Adipocyte (in vitro differentiated cells): Measurements from ENCODE around the gene TSC2.

Experiments
- DNase-seq: peaks from one replicate; pipeline ENCODE4 v3.0.0-alpha.2; 2015; ENCODE audit warnings: low read depth
- H3K27me3 ChIP-seq: replicated peaks from 2 replicates; pipeline ENCODE4 v1.7.0; 2013; ENCODE audit warnings: mild to moderate bottlenecking, low read length, moderate library complexity; ENCODE audit not compliant: control insufficient read depth, insufficient read depth
- H3K36me3 ChIP-seq: 2 replicates; pipeline ENCODE4 v1.7.0; 2013; ENCODE audit warnings: low read length, mild to moderate bottlenecking, moderate library complexity; ENCODE audit not compliant: control insufficient read depth, insufficient read depth, severe bottlenecking
- H3K4me1 ChIP-seq: 2 replicates; pipeline ENCODE4 v1.7.0; 2013; ENCODE audit warnings: mild to moderate bottlenecking, low read length, moderate library complexity; ENCODE audit not compliant: control insufficient read depth, insufficient read depth
- H3K4me3 ChIP-seq: 2 replicates; pipeline ENCODE4 v1.7.0; 2013; ENCODE audit warnings: mild to moderate bottlenecking, low read length, moderate library complexity
- H3K9ac ChIP-seq: 2 replicates; pipeline ENCODE4 v1.7.0; 2013; ENCODE audit warnings: mild to moderate bottlenecking, low read length, moderate library complexity
- H3K9me3 ChIP-seq: 2 replicates; pipeline ENCODE4 v1.7.0; 2013; ENCODE audit warnings: mild to moderate bottlenecking, low read length, moderate library complexity; ENCODE audit not compliant: control insufficient read depth

TSC2 gene

DNA sequence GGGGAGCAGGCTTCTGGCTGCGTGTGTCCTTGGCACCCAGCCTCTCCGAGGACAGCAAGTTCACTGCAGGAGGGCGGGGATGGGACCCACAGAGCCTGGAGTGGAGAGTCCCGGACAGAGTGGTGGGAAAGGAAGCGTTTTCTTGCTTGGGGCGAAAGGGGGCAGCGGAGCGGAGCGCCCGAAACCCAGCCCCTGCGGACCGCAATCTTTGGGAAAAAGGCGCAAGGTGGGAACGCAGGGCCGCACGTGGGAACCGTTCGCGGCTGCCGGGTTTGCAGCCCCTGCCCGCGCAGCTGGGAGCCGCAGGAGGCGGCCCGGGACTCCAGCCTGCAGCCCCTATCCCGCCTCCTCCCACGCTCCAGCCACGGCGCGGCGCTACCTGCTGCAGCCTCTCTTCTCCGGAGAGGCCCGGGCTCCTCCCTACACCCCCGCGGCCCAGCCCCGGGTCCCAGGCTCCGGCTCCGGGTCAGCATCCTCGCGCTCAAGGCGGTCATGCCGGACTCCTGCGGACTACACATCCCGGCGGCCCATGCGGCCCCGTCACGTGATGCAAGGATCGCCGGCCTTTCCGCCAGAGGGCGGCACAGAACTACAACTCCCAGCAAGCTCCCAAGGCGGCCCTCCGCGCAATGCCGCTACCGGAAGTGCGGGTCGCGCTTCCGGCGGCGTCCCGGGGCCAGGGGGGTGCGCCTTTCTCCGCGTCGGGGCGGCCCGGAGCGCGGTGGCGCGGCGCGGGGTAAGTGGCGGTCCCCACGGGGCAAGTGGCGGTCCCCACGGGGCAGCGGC, at the start of gene TSC2, which contains the start of gene NTHL1:
TSC2 (plus strand) TSS at position 656 of the 786 bp plus-strand sequence. CDS start 631 bp downstream, outside the sequence.
NTHL1 (minus strand) TSS at position 505 of the 786 bp plus-strand sequence; CDS start at position 494, 11 bp downstream.
- peaks cover 8% of the 10 kb centered on the region for H3K4me1 ChIP-seq
- no peaks in the 10 kb centered on the region for H3K27me3 ChIP-seq
- H3K4me3 ChIP-seq = peak within 1 kb of the TSS; percentile 88
- H3K36me3 ChIP-seq = peaks cover 17% of the 10 kb centered on the region
- DNase-seq = peak; percentile 98
- peak within 1 kb of the TSS; percentile 90 for H3K9ac ChIP-seq
- H3K9me3 ChIP-seq = no peaks in the 10 kb centered on the region

DNA sequence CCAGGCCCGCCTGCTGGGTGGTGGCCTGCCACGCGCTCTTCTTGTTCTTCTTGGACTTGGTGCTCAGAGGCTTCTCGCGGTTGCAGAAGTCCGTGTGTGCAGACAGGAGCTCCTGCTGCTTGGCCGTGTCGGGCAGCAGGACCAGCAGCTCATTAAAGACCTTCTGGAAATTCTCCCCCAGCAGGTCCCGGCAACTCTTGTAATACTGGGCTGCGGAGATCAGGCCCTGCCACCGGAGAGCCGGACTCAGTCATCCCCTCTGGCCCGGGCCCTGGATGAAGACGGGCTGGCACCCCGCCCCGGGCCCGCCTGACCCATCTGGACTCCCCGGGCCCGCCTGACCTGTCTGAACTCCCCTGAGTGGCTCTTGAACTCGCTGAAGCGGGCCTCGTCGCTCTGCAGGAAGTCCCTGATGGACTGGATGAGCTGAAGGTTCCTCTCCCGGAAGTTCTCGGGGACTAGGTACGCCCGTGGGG, 49.4 kb upstream of the TSC2 start:
- Histone ChIP-seq H3K9me3 (no peaks in the 10 kb centered on the region), H3K36me3 (peaks cover 56% of the 10 kb centered on the region), H3K9ac (peak overlapping the region; percentile 5), H3K27me3 (no peaks in the 10 kb centered on the region), H3K4me1 (peaks cover 25% of the 10 kb centered on the region), H3K4me3 (no peak overlapping the region)
- no peak for DNase-seq

DNA sequence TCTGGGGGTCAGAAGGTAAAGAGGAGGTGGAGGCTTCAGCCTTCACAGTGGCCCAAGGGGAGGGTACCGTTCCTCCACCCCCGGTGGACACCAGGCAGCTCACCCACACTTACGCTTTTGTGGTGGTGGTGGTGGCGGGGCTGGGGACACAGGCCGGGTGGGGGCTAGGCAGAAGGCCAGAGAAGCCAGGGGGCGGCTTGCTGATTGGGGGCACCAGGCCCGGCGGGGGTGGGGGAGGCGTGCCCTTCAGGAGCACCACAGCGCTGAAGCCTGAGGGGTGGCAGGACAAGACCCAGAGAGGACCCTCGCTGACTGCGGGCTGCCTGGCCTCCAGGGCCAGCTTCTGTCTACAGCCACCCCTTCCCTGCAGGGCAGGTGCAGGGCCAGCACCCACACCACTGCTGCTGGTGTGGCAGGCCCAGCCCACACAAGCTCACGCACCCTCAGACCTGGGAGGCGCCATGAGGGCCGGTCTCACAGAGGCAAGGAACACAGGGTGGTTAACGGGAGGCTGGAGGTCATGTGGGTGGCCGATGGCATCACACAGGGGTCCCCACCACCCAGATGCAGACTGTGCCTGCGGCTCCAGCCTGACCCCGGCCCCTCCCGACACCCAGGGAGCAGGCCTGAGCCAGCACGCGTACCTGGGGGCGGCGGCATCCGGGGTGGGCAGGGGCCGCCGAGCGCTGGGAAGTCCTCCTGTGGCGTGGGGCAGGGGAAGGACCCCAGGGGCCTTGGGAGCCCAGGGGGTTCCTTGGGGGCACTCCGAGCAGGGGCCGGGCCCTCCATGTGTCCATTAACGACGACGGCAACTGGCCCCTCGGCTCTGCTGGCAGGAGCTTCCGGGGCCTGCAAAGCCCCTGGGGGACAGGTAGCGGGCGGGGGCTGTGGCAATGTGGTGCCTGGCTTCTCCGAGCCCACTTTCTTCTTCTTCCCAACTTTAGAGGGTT, 48.7 kb upstream of the TSC2 start:
- Histone ChIP-seq H3K27me3 (no peaks in the 10 kb centered on the region), H3K9me3 (no peaks in the 10 kb centered on the region), H3K4me3 (no peak overlapping the region), H3K4me1 (peaks cover 29% of the 10 kb centered on the region), H3K9ac (no peak overlapping the region), H3K36me3 (peaks cover 58% of the 10 kb centered on the region)
- no peak for DNase-seq

GRCh38 chr16:1999866-2000514, 47.8 kb upstream of the TSC2 start:
- Histone ChIP-seq H3K4me1 (peaks cover 35% of the 10 kb centered on the region), H3K4me3 (no peak overlapping the region), H3K9ac (no peak overlapping the region), H3K36me3 (peaks cover 58% of the 10 kb centered on the region), H3K9me3 (no peaks in the 10 kb centered on the region), H3K27me3 (no peaks in the 10 kb centered on the region)
- no peak for DNase-seq

DNA sequence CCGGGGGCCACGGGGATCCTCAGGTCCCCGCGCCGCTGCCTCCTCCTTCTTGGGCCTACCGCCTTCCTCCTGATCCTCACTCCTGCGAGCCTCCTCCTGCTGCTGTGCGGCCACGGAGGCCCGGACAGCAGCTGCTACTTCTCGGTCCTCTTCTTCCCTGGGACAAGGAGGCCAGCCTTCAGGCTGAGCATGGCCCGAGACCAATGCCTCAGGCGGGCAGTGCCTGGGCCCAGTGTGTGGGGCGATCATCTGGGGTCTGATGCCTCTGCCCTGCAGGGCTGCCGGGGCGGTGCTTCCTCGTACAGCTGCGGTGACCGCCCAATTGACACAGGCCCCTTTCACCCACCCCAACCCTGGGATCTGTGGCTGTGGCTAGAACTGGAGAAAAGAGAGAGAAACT, 46.8 kb upstream of the TSC2 start:
- H3K4me1 ChIP-seq = peaks cover 45% of the 10 kb centered on the region
- H3K9me3 ChIP-seq = no peaks in the 10 kb centered on the region
- peaks cover 52% of the 10 kb centered on the region for H3K36me3 ChIP-seq
- no peaks in the 10 kb centered on the region for H3K27me3 ChIP-seq
- no peak overlapping the region for H3K4me3 ChIP-seq
- DNase-seq = no peak
- no peak overlapping the region for H3K9ac ChIP-seq

GRCh38 chr16:2001456-2002355, 46.1 kb upstream of the TSC2 start:
- Histone ChIP-seq H3K4me1 (peaks cover 47% of the 10 kb centered on the region), H3K9me3 (no peaks in the 10 kb centered on the region), H3K4me3 (no peak overlapping the region), H3K27me3 (no peaks in the 10 kb centered on the region), H3K36me3 (peaks cover 52% of the 10 kb centered on the region), H3K9ac (no peak overlapping the region)
- DNase-seq = no peak

DNA sequence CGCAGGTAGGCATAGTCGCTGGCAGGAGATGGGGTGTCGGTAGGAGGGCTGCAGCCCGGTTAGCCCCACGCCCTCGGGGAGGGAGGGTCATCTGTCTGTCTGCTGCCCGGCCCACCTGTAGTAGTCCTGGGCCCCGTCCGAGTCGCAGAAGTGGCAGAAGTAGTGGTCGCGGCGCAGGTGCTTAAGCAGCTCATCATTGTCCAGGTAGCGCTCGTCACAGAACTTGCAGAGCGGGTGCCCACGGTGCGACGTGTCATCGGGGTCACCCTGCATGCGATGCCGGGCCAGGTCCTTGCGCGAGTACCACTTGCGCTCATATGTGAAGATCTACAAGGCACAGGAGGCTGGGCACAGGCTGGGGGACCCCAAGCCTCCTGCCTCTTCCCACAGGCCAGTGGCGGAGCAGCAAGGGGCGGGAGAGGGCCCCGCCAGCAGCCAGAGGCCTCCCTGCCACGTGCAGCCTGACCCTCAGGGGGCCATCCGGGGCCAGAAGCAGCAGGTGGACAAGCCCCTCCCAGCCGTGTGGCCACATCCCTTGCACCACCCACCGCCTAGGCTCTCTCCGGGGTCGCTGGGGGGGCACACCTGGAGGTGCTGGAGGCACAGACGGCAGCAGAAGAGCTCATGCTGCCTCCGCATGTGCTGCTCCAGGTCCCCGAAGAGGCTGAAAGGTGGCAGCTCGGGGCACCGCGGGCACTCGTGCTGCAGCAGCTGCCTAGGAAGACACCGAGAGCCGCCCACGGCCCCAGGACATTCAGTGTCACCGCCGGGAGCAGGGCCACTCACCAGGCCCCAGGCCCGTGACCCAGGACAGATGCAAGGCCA, 45.2 kb upstream of the TSC2 start:
- H3K36me3 ChIP-seq = peaks cover 52% of the 10 kb centered on the region
- no peaks in the 10 kb centered on the region for H3K9me3 ChIP-seq

DNA sequence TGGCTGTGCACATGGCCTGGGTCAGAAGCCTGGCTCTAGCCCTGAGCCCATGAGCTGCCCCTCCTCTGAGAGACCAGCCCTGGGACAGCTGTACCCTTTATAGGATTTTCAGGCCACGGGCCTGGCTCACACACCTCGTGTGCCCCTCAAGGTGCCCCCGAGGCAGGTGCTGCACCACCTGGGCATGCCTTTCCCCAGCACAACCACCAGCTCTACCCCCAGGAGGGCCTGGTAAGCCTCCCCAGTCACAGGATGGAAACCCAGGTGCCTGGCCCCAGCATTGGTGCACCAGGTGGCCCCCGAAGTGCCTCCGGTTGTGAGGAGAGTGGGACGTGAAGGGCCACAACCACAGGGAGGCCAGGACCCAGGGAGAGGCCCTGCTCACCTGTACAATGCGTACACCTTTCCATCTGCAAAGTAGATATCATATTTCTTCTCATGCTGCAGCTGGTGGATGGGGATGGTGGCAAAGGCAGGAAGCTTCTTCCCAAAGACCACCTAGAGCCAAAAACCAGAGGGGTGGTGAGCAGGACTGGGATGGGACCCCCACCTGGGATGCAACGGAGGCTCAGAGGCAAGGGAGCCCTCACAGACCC, 44.5 kb upstream of the TSC2 start:
- Histone ChIP-seq H3K9me3 (no peaks in the 10 kb centered on the region), H3K36me3 (peaks cover 47% of the 10 kb centered on the region), H3K27me3 (no peaks in the 10 kb centered on the region), H3K4me1 (peaks cover 47% of the 10 kb centered on the region), H3K4me3 (no peak overlapping the region), H3K9ac (peak overlapping the region; percentile 37)
- no peak for DNase-seq

More for the DNA sequence above, 45.2 kb upstream of the TSC2 start:
- no peak overlapping the region for H3K9ac ChIP-seq
- H3K4me3 ChIP-seq = no peak overlapping the region
- H3K4me1 ChIP-seq = peaks cover 47% of the 10 kb centered on the region
- no peaks in the 10 kb centered on the region for H3K27me3 ChIP-seq
- no peak for DNase-seq

- Histone ChIP-seq H3K9me3 (no peaks in the 10 kb centered on the region), H3K9ac (peak overlapping the region; percentile 37), H3K27me3 (no peaks in the 10 kb centered on the region), H3K4me1 (peaks cover 49% of the 10 kb centered on the region), H3K4me3 (no peak overlapping the region), H3K36me3 (peaks cover 46% of the 10 kb centered on the region)
- peak; percentile 95 for DNase-seq
Observed at GRCh38 chr16:2003827-2004641, 43.8 kb upstream of the TSC2 start.
